GM10266 (cell line): ENCODE results near the gene ETFRF1.

Source experiments
- DNase-seq: peaks from one replicate; pipeline ENCODE4 v3.0.0; 2012; ENCODE audit errors: extremely low spot score
- TF ChIP-seq, protein P1 (sequence below): IDR thresholded peaks from 2 replicates; pipeline ENCODE4 v1.5.1; 2012; ENCODE audit warnings: mild to moderate bottlenecking, low read depth; ENCODE audit not compliant: control insufficient read depth, insufficient read depth; ENCODE audit errors: missing control alignments

ETFRF1 gene

GRCh38 chr12:25252946-25253345, 57.9 kb downstream of the ETFRF1 start:
- no peak for DNase-seq
- TF ChIP-seq, protein P1, sequence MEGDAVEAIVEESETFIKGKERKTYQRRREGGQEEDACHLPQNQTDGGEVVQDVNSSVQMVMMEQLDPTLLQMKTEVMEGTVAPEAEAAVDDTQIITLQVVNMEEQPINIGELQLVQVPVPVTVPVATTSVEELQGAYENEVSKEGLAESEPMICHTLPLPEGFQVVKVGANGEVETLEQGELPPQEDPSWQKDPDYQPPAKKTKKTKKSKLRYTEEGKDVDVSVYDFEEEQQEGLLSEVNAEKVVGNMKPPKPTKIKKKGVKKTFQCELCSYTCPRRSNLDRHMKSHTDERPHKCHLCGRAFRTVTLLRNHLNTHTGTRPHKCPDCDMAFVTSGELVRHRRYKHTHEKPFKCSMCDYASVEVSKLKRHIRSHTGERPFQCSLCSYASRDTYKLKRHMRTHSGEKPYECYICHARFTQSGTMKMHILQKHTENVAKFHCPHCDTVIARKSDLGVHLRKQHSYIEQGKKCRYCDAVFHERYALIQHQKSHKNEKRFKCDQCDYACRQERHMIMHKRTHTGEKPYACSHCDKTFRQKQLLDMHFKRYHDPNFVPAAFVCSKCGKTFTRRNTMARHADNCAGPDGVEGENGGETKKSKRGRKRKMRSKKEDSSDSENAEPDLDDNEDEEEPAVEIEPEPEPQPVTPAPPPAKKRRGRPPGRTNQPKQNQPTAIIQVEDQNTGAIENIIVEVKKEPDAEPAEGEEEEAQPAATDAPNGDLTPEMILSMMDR = no peak

DNA sequence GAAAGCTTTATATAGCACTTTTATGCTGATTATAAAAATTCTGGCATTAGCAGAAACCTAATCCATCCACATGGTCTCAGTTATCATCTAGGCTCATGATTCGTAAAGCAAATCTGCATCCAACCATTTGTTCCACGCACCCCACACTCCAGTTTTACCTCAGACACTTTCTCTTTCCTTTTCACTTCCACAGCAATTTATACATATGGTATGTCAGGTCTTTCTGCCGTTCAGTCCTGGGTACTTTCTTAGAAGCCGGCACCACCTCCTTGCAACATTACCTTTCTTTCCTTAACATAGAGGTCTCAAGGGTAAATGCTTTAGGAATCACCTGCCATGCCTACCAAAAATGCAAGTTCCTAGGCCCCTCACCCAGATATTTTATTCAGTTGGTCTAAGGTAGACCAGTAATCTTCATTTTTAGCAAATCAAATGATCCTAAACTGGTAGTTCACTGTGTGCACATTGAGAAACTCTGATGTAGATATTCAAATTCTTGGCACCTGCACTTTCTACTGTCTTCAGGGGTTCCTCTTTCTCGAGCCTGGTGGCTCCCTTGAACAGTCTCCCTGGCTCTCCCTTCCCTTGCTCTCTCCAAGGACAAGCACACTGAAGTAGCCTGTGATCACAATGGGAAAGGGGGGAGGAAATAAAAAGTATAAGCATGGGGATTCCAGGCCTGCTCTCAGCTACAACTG, 58.5 kb downstream of the ETFRF1 start:
- TF ChIP-seq, protein P1 = no peak
- DNase-seq = no peak

DNA sequence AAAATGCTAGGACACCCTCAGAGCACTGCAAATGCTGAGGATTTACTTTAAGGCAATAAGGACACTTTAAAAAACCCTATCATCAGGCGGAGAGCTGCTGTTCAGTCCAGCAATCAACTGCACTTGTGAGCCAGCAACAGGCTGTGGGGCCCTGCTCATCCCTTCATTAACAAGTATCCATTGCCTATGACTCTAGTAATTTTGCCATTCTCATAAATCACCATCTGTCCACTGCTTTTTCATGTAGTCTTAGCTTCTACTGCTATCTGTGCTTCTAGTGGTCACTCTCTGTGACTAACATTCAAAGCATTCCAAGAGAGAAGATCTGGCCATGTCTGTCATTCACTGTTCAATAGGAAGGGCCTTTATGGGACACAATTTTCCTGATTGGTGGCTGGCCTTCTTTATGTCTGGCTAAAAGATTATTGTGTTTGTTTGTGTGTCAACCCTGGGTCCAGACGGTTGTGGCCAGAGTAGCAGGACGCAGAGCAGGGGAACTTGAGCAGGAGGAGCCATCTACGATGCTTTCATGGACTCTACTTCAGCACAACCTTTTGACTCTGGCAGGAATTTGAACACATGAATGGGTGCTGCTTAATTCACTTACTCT, 59.3 kb downstream of the ETFRF1 start:
- TF ChIP-seq, protein P1 = no peak
- DNase-seq = no peak
